ENCODE data around the gene TIMP3. TPM values are rescaled to one million over a fixed set of nuclear protein-coding genes. Genes with fewer than 3 reads are reported as not detected.

The TIMP3 gene
- total RNA-seq, 1 experiment from 2014 or later: 12.3 TPM

DNA sequence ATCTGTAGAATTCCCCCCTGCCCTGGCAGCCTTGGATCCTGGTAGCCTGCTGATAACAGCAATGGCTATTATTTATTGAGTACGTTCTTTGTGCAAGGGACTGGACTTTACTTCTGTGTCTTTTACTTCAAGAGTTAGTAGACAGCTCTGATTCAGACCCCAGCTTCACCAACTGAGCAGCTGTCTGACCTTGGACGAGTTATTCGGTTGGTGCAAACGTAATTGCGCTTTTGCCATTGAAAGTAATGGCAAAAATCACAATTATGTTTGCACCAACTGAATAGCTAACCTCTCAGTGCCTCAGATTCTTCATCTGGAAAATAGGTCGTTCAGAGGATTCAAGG, 108.9 kb downstream of the TIMP3 start:
- Mint-ChIP-seq H3K27ac (ENCODE audit: unreplicated experiment) (no peak overlapping the region), H3K27me3 (ENCODE audit: unreplicated experiment) (peaks cover 13% of the 10 kb centered on the region), H3K4me1 (ENCODE audit: low read depth, unreplicated experiment) (no peaks in the 10 kb centered on the region), H3K4me3 (ENCODE audit: low read depth, unreplicated experiment) (no peak overlapping the region), H3K36me3 (ENCODE audit: insufficient read depth, unreplicated experiment) (no peaks in the 10 kb centered on the region), H3K9me3 (ENCODE audit: low read depth, unreplicated experiment) (no peaks in the 10 kb centered on the region)
- TF ChIP-seq, protein P1, sequence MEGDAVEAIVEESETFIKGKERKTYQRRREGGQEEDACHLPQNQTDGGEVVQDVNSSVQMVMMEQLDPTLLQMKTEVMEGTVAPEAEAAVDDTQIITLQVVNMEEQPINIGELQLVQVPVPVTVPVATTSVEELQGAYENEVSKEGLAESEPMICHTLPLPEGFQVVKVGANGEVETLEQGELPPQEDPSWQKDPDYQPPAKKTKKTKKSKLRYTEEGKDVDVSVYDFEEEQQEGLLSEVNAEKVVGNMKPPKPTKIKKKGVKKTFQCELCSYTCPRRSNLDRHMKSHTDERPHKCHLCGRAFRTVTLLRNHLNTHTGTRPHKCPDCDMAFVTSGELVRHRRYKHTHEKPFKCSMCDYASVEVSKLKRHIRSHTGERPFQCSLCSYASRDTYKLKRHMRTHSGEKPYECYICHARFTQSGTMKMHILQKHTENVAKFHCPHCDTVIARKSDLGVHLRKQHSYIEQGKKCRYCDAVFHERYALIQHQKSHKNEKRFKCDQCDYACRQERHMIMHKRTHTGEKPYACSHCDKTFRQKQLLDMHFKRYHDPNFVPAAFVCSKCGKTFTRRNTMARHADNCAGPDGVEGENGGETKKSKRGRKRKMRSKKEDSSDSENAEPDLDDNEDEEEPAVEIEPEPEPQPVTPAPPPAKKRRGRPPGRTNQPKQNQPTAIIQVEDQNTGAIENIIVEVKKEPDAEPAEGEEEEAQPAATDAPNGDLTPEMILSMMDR (IDR thresholded peaks at IDR 0.05; ENCODE audit: unreplicated experiment): no peak
- intact Hi-C loops (cut with micrococcal nuclease; ENCODE audit: unreplicated experiment): no loop called here
- no peak for DNase-seq
- no TSS peak for BruUV-seq (replicated peaks)
- CTCF ChIA-PET: no interaction called here

DNA sequence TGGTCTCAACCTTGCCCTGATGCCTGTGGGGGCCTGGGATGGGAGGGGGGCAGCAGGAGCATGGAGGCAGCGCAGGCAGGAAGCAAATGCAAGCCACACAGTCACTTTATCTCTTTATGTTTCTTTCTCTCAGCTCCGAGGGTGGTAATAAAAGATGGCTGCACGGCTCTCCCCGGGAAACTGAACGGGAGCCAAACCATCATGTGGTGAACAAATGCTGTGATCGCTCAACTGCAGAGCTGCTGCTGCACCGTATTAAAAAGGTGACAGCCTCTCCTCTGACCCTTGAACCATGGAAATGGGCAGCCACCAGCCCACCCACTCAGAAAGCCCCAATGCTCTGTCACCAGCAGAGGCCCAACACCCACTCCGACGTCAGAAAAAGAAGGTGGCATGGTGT, 110.0 kb downstream of the TIMP3 start:
- intact Hi-C loops (cut with micrococcal nuclease; ENCODE audit: unreplicated experiment): no loop called here
- CTCF ChIA-PET: no interaction called here
- Mint-ChIP-seq H3K27ac (ENCODE audit: unreplicated experiment) (no peak overlapping the region), H3K36me3 (ENCODE audit: insufficient read depth, unreplicated experiment) (no peaks in the 10 kb centered on the region), H3K9me3 (ENCODE audit: low read depth, unreplicated experiment) (no peaks in the 10 kb centered on the region), H3K4me1 (ENCODE audit: low read depth, unreplicated experiment) (no peaks in the 10 kb centered on the region), H3K27me3 (ENCODE audit: unreplicated experiment) (peaks cover 13% of the 10 kb centered on the region), H3K4me3 (ENCODE audit: low read depth, unreplicated experiment) (no peak overlapping the region)
- DNase-seq: no peak
- no TSS peak for BruUV-seq (replicated peaks)
- TF ChIP-seq, protein P1 (IDR thresholded peaks at IDR 0.05; ENCODE audit: unreplicated experiment): no peak
